Mammary epithelial cell (primary cell): ENCODE results near the gene FXYD2.

Experiments used
- CTCF ChIP-seq, 2 donors: IDR thresholded peaks in 1 of 2; conservative IDR thresholded peaks in 1 of 2; 2 replicates each; pipeline ENCODE4 v1.5.1; 2011 to 2012; ENCODE audit warnings: inconsistent platforms in 2 of 2, low read length in 2 of 2, mild to moderate bottlenecking in 2 of 2, control low read depth in 1 of 2, low read depth in 1 of 2; ENCODE audit not compliant: insufficient read depth in 1 of 2; ENCODE audit errors: extremely low read depth in 1 of 2
- EZH2 ChIP-seq: IDR thresholded peaks from 2 replicates; pipeline ENCODE4 v1.6.1; 2012; ENCODE audit warnings: low read length, inconsistent platforms, borderline replicate concordance

GRCh38 chr11:117863383-117863782 is 38.8 kb upstream of the FXYD2 start:
- no peak for TF ChIP-seq EZH2
- TF ChIP-seq CTCF (conservative IDR thresholded peaks at IDR 0.05 in 1 of 2, IDR thresholded peaks at IDR 0.05 in 1 of 2; ENCODE audit: extremely low read depth in 1 of 2, insufficient read depth in 1 of 2, low read depth in 1 of 2, low read length in 2 of 2), result no peak
